ENCODE measurements around the gene SLC36A4.
"Not testable (repeated sequence)": the region's sequence is repeated elsewhere in the genome, so short reads cannot be mapped to it uniquely, and the experiment has no call there.

SLC36A4 gene

GRCh38 chr11:93194673-93195291 lies 3.0 kb downstream of the SLC36A4 start:
- no peak overlapping the region for H3K9ac ChIP-seq (ENCODE audit: low read depth in 1 of 2, low read length in 2 of 2)
- H3K36me3 ChIP-seq (ENCODE audit: control insufficient read depth in 1 of 2, insufficient read depth in 2 of 2, low read length in 2 of 2) = no peaks in the 10 kb centered on the region
- no peak overlapping the region for H3K4me3 ChIP-seq (ENCODE audit: low read depth in 1 of 2, low read length in 2 of 2)
- no peaks in the 10 kb centered on the region for H3K27me3 ChIP-seq (ENCODE audit: control insufficient read depth in 1 of 2, insufficient read depth in 2 of 2, low read length in 2 of 2)
- no peaks in the 10 kb centered on the region for H3K9me3 ChIP-seq (ENCODE audit: control insufficient read depth in 1 of 2, low read length in 2 of 2)
- no peak overlapping the region for H3K27ac ChIP-seq (ENCODE audit: low read depth, low read length)
- peaks cover 0 to 9% of the 10 kb centered on the region in 2 donors for H3K4me1 ChIP-seq (ENCODE audit: control insufficient read depth in 1 of 2, insufficient read depth in 2 of 2, low read length in 2 of 2)

GRCh38 chr11:93193731-93194130 lies 4.1 kb downstream of the SLC36A4 start:
- Histone ChIP-seq H3K27me3 (ENCODE audit: control insufficient read depth in 1 of 2, insufficient read depth in 2 of 2, low read length in 2 of 2) (no peaks in the 10 kb centered on the region), H3K27ac (ENCODE audit: low read depth, low read length) (no peak overlapping the region)

GRCh38 chr11:93192163-93192562 lies 5.6 kb downstream of the SLC36A4 start:
- H3K27me3 ChIP-seq (ENCODE audit: control insufficient read depth in 1 of 2, insufficient read depth in 2 of 2, low read length in 2 of 2) = no peaks in the 10 kb centered on the region
- H3K4me3 ChIP-seq (ENCODE audit: low read depth in 1 of 2, low read length in 2 of 2) = no peak overlapping the region
- peaks cover 0 to 5% of the 10 kb centered on the region in 2 donors for H3K9me3 ChIP-seq (ENCODE audit: control insufficient read depth in 1 of 2, low read length in 2 of 2)
- no peak overlapping the region for H3K27ac ChIP-seq (ENCODE audit: low read depth, low read length)
- H3K9ac ChIP-seq (ENCODE audit: low read depth in 1 of 2, low read length in 2 of 2) = no peak overlapping the region
- no peaks in the 10 kb centered on the region for H3K36me3 ChIP-seq (ENCODE audit: control insufficient read depth in 1 of 2, insufficient read depth in 2 of 2, low read length in 2 of 2)
- H3K4me1 ChIP-seq (ENCODE audit: control insufficient read depth in 1 of 2, insufficient read depth in 2 of 2, low read length in 2 of 2) = peaks cover 0 to 4% of the 10 kb centered on the region in 2 donors

More at GRCh38 chr11:93193731-93194130, 4.1 kb downstream of the SLC36A4 start:
- Histone ChIP-seq H3K4me3 (ENCODE audit: low read depth in 1 of 2, low read length in 2 of 2) (no peak overlapping the region), H3K4me1 (ENCODE audit: control insufficient read depth in 1 of 2, insufficient read depth in 2 of 2, low read length in 2 of 2) (peaks cover 0 to 9% of the 10 kb centered on the region in 2 donors), H3K9me3 (ENCODE audit: control insufficient read depth in 1 of 2, low read length in 2 of 2) (no peaks in the 10 kb centered on the region), H3K36me3 (ENCODE audit: control insufficient read depth in 1 of 2, insufficient read depth in 2 of 2, low read length in 2 of 2) (no peaks in the 10 kb centered on the region), H3K9ac (ENCODE audit: low read depth in 1 of 2, low read length in 2 of 2) (no peak overlapping the region)

GRCh38 chr11:93189462-93189861 lies 8.3 kb downstream of the SLC36A4 start:
- Histone ChIP-seq H3K36me3 (ENCODE audit: control insufficient read depth in 1 of 2, insufficient read depth in 2 of 2, low read length in 2 of 2) (no peaks in the 10 kb centered on the region), H3K27ac (ENCODE audit: low read depth, low read length) (no peak overlapping the region), H3K9ac (ENCODE audit: low read depth in 1 of 2, low read length in 2 of 2) (no peak overlapping the region), H3K9me3 (ENCODE audit: control insufficient read depth in 1 of 2, low read length in 2 of 2) (peaks cover 0 to 5% of the 10 kb centered on the region in 2 donors), H3K4me3 (ENCODE audit: low read depth in 1 of 2, low read length in 2 of 2) (no peak overlapping the region), H3K4me1 (ENCODE audit: control insufficient read depth in 1 of 2, insufficient read depth in 2 of 2, low read length in 2 of 2) (no peaks in the 10 kb centered on the region), H3K27me3 (ENCODE audit: control insufficient read depth in 1 of 2, insufficient read depth in 2 of 2, low read length in 2 of 2) (no peaks in the 10 kb centered on the region)

- Histone ChIP-seq H3K27ac (ENCODE audit: low read depth, low read length) (no peak overlapping the region), H3K9ac (ENCODE audit: low read depth in 1 of 2, low read length in 2 of 2) (no peak overlapping the region), H3K9me3 (ENCODE audit: control insufficient read depth in 1 of 2, low read length in 2 of 2) (peaks cover 0 to 5% of the 10 kb centered on the region in 2 donors), H3K4me3 (ENCODE audit: low read depth in 1 of 2, low read length in 2 of 2) (no peak overlapping the region), H3K27me3 (ENCODE audit: control insufficient read depth in 1 of 2, insufficient read depth in 2 of 2, low read length in 2 of 2) (no peaks in the 10 kb centered on the region), H3K36me3 (ENCODE audit: control insufficient read depth in 1 of 2, insufficient read depth in 2 of 2, low read length in 2 of 2) (no peaks in the 10 kb centered on the region), H3K4me1 (ENCODE audit: control insufficient read depth in 1 of 2, insufficient read depth in 2 of 2, low read length in 2 of 2) (no peaks in the 10 kb centered on the region)
Observed at GRCh38 chr11:93188726-93189125, 9.1 kb downstream of the SLC36A4 start.

GRCh38 chr11:93187290-93187689 lies 10.5 kb downstream of the SLC36A4 start:
- Histone ChIP-seq H3K27me3 (ENCODE audit: control insufficient read depth in 1 of 2, insufficient read depth in 2 of 2, low read length in 2 of 2) (no peaks in the 10 kb centered on the region), H3K36me3 (ENCODE audit: control insufficient read depth in 1 of 2, insufficient read depth in 2 of 2, low read length in 2 of 2) (no peaks in the 10 kb centered on the region), H3K9ac (ENCODE audit: low read depth in 1 of 2, low read length in 2 of 2) (no peak overlapping the region)

GRCh38 chr11:93177891-93178290 lies 19.9 kb downstream of the SLC36A4 start:
- not testable (repeated sequence) for H3K36me3 ChIP-seq (ENCODE audit: control insufficient read depth in 1 of 2, insufficient read depth in 2 of 2, low read length in 2 of 2); H3K4me3 ChIP-seq (ENCODE audit: low read depth in 1 of 2, low read length in 2 of 2); H3K27ac ChIP-seq (ENCODE audit: low read depth, low read length); H3K9me3 ChIP-seq (ENCODE audit: control insufficient read depth in 1 of 2, low read length in 2 of 2); H3K4me1 ChIP-seq (ENCODE audit: control insufficient read depth in 1 of 2, insufficient read depth in 2 of 2, low read length in 2 of 2); H3K9ac ChIP-seq (ENCODE audit: low read depth in 1 of 2, low read length in 2 of 2); H3K27me3 ChIP-seq (ENCODE audit: control insufficient read depth in 1 of 2, insufficient read depth in 2 of 2, low read length in 2 of 2)

More at GRCh38 chr11:93187290-93187689, 10.5 kb downstream of the SLC36A4 start:
- Histone ChIP-seq H3K9me3 (ENCODE audit: control insufficient read depth in 1 of 2, low read length in 2 of 2) (peaks cover 0 to 5% of the 10 kb centered on the region in 2 donors), H3K4me3 (ENCODE audit: low read depth in 1 of 2, low read length in 2 of 2) (no peak overlapping the region), H3K27ac (ENCODE audit: low read depth, low read length) (no peak overlapping the region), H3K4me1 (ENCODE audit: control insufficient read depth in 1 of 2, insufficient read depth in 2 of 2, low read length in 2 of 2) (no peaks in the 10 kb centered on the region)

- Histone ChIP-seq H3K4me3 (ENCODE audit: low read depth in 1 of 2, low read length in 2 of 2) (no peak overlapping the region), H3K36me3 (ENCODE audit: control insufficient read depth in 1 of 2, insufficient read depth in 2 of 2, low read length in 2 of 2) (no peaks in the 10 kb centered on the region), H3K4me1 (ENCODE audit: control insufficient read depth in 1 of 2, insufficient read depth in 2 of 2, low read length in 2 of 2) (no peaks in the 10 kb centered on the region), H3K27ac (ENCODE audit: low read depth, low read length) (no peak overlapping the region), H3K9ac (ENCODE audit: low read depth in 1 of 2, low read length in 2 of 2) (no peak overlapping the region), H3K9me3 (ENCODE audit: control insufficient read depth in 1 of 2, low read length in 2 of 2) (no peaks in the 10 kb centered on the region), H3K27me3 (ENCODE audit: control insufficient read depth in 1 of 2, insufficient read depth in 2 of 2, low read length in 2 of 2) (no peaks in the 10 kb centered on the region)
Observed at GRCh38 chr11:93169950-93170561, 27.7 kb downstream of the SLC36A4 start.

GRCh38 chr11:93169143-93169542 lies 28.6 kb downstream of the SLC36A4 start:
- Histone ChIP-seq H3K27me3 (ENCODE audit: control insufficient read depth in 1 of 2, insufficient read depth in 2 of 2, low read length in 2 of 2) (no peaks in the 10 kb centered on the region), H3K4me3 (ENCODE audit: low read depth in 1 of 2, low read length in 2 of 2) (no peak overlapping the region), H3K9me3 (ENCODE audit: control insufficient read depth in 1 of 2, low read length in 2 of 2) (no peaks in the 10 kb centered on the region), H3K4me1 (ENCODE audit: control insufficient read depth in 1 of 2, insufficient read depth in 2 of 2, low read length in 2 of 2) (no peaks in the 10 kb centered on the region), H3K36me3 (ENCODE audit: control insufficient read depth in 1 of 2, insufficient read depth in 2 of 2, low read length in 2 of 2) (no peaks in the 10 kb centered on the region), H3K27ac (ENCODE audit: low read depth, low read length) (no peak overlapping the region), H3K9ac (ENCODE audit: low read depth in 1 of 2, low read length in 2 of 2) (no peak overlapping the region)

GRCh38 chr11:93166862-93167261 lies 30.9 kb downstream of the SLC36A4 start:
- no peak overlapping the region for H3K4me3 ChIP-seq (ENCODE audit: low read depth in 1 of 2, low read length in 2 of 2)
- H3K27me3 ChIP-seq (ENCODE audit: control insufficient read depth in 1 of 2, insufficient read depth in 2 of 2, low read length in 2 of 2) = no peaks in the 10 kb centered on the region
- no peaks in the 10 kb centered on the region for H3K9me3 ChIP-seq (ENCODE audit: control insufficient read depth in 1 of 2, low read length in 2 of 2)
- no peak overlapping the region for H3K27ac ChIP-seq (ENCODE audit: low read depth, low read length)
- no peaks in the 10 kb centered on the region for H3K4me1 ChIP-seq (ENCODE audit: control insufficient read depth in 1 of 2, insufficient read depth in 2 of 2, low read length in 2 of 2)
- no peak overlapping the region for H3K9ac ChIP-seq (ENCODE audit: low read depth in 1 of 2, low read length in 2 of 2)
- H3K36me3 ChIP-seq (ENCODE audit: control insufficient read depth in 1 of 2, insufficient read depth in 2 of 2, low read length in 2 of 2) = no peaks in the 10 kb centered on the region

All from duodenal mucosa (tissue), 2 donors.